CD8-positive, alpha-beta memory T cell (primary cell): ENCODE measurements around the gene MYH13. TPM values are rescaled to one million over a fixed set of nuclear protein-coding genes. Genes with fewer than 3 reads are reported as not detected.

Experiments used
- CTCF ChIA-PET: fragments of 350-600 bp; sonication (Branson Sonifier 250); formaldehyde crosslinking; loops from one replicate; lab custom pipeline; 2021; ENCODE audit warnings: antibody characterized with exemption; lab: Charles Lee
- POLR2A ChIA-PET: fragments of 350-600 bp; sonication (Branson Sonifier 250); formaldehyde crosslinking; loops from one replicate; lab custom pipeline; 2021; ENCODE audit warnings: antibody characterized with exemption; lab: Charles Lee
- DNase-seq, 5 donors: peaks; one replicate each; pipeline versions ENCODE4 v3.0.0 to v3.0.0-alpha.2; 2020 to 2022; ENCODE audit warnings: mixed read lengths in 1 of 5
- H3K27ac ChIP-seq: one replicate; pipeline ENCODE4 v1.7.0; 2013; ENCODE audit warnings: low read depth, mild to moderate bottlenecking, low read length, moderate library complexity
- H3K27me3 ChIP-seq: 2 replicates; pipeline ENCODE4 v1.7.0; 2013; ENCODE audit warnings: low read length, mild to moderate bottlenecking; ENCODE audit not compliant: insufficient read depth, poor library complexity, severe bottlenecking
- H3K36me3 ChIP-seq: 2 replicates; pipeline ENCODE4 v1.7.0; 2013; ENCODE audit warnings: mild to moderate bottlenecking, low read length, moderate library complexity; ENCODE audit not compliant: insufficient read depth
- H3K4me1 ChIP-seq: 2 replicates; pipeline ENCODE4 v1.7.0; 2013; ENCODE audit warnings: mild to moderate bottlenecking, low read length, moderate library complexity; ENCODE audit not compliant: insufficient read depth
- H3K4me3 ChIP-seq: 2 replicates; pipeline ENCODE4 v1.7.0; 2013; ENCODE audit warnings: mild to moderate bottlenecking, low read length
- H3K9me3 ChIP-seq: 2 replicates; pipeline ENCODE4 v1.7.0; 2013; ENCODE audit warnings: mild to moderate bottlenecking, low read length
- H3K27ac Mint-ChIP-seq, 8 donors: one replicate each; pipeline ENCODE4 v1.8.0; 2020 to 2021; ENCODE audit warnings: mixed read lengths in 8 of 8, mild to moderate bottlenecking in 6 of 8, inconsistent platforms in 3 of 8, moderate library complexity in 3 of 8
- H3K27me3 Mint-ChIP-seq, 2 donors: one replicate each; pipeline ENCODE4 v1.8.0; 2020 to 2021; ENCODE audit warnings: mixed read lengths in 2 of 2, mild to moderate bottlenecking in 1 of 2, moderate library complexity in 1 of 2
- H3K36me3 Mint-ChIP-seq, 3 donors: one replicate each; pipeline ENCODE4 v1.8.0; 2020 to 2021; ENCODE audit warnings: mixed read lengths in 3 of 3, inconsistent platforms in 1 of 3, mild to moderate bottlenecking in 1 of 3
- H3K4me1 Mint-ChIP-seq, 3 donors: one replicate each; pipeline ENCODE4 v1.8.0; 2020 to 2021; ENCODE audit warnings: mixed read lengths in 3 of 3, inconsistent platforms in 1 of 3, mild to moderate bottlenecking in 1 of 3
- H3K4me3 Mint-ChIP-seq, 7 donors: one replicate each; pipeline ENCODE4 v1.8.0; 2020 to 2021; ENCODE audit warnings: mixed read lengths in 7 of 7, mild to moderate bottlenecking in 6 of 7, moderate library complexity in 4 of 7, inconsistent platforms in 2 of 7
- H3K9me3 Mint-ChIP-seq, 5 donors: one replicate each; pipeline ENCODE4 v1.8.0; 2020 to 2022; ENCODE audit warnings: mixed read lengths in 5 of 5, mild to moderate bottlenecking in 3 of 5, moderate library complexity in 2 of 5, inconsistent platforms in 1 of 5
- polyA plus RNA-seq: library from polyadenylated mRNA; unstranded; fragments of 300-500 nt; fragmentation: Illumina TruSeq; gene quantifications from one replicate; pipeline ENCODE4 v1.2.3, GENCODE V29; 2021
- total RNA-seq, 2 experiments: library from RNA; stranded (reverse); gene quantifications; one replicate each; pipeline ENCODE4 v1.2.3, GENCODE V29; 2021

The MYH13 gene
- total and polyA plus RNA-seq, 3 experiments from 2014 or later: not detected

DNA sequence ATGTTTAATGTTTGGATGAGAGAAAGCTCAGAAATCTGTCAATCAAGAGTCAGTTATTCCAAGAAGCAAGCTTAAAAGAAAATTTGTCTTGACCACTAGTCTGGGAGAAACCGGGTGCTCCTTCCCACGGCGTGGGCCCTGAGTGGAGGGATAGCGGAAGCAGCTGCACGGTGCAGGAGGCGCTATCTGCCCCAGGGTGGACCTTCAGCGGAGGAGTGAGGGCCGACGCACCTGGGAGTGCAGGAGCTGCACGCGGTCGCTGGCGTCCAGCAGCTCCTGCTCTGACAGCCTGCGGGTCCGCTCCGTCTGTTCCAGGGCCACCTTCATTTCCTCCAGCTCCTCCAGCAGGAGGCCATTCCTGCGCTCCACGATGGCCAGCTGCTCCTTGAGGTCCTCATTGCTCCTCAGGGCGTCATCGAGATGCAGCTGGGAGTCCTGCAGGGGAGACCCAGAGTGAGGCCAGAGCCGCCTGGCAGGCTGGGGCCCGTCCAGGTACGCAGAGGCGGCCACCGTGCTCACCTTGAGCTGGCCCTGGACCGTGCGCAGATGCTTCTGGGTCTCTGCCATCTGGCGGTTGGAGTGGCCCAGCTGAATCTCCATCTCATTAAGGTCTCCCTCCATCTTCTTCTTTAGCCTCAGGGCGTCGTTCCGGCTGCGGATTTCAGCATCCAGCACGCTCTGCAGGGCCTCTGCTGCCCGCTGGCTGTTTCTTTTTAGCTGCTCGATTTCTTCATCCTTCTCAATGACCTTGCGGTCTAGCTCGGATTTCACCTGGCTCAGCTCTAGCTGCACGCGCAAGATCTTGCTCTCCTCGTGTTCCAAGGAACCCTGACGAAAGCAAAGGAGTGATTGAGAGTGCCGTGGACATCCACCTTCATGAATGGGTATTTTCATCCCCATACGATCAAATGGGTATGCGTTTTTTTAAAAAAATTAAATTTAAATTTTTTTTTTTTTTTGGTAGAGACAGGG is 63.5 kb downstream of the MYH13 start:
- Mint-ChIP-seq H3K9me3 (no peaks in the 10 kb centered on the region), H3K4me3 (no peak overlapping the region), H3K27me3 (peaks cover 0 to 10% of the 10 kb centered on the region in 2 donors), H3K4me1 (no peaks in the 10 kb centered on the region), H3K36me3 (no peaks in the 10 kb centered on the region), H3K27ac (no peak overlapping the region)
- Histone ChIP-seq H3K9me3 (no peaks in the 10 kb centered on the region), H3K27me3 (no peaks in the 10 kb centered on the region), H3K4me1 (no peaks in the 10 kb centered on the region), H3K4me3 (no peak overlapping the region), H3K27ac (no peak overlapping the region), H3K36me3 (no peaks in the 10 kb centered on the region)
- POLR2A ChIA-PET: no interaction called here
- CTCF ChIA-PET: interaction anchor here (0.7 to 1.3 kb wide), 2 partner anchors 8 to 18 kb away, joined by 3 to 5 read pairs; no protein-coding TSS in a partner anchor
- DNase-seq: no peak

GRCh38 chr17:10306585-10306984 is 66.2 kb downstream of the MYH13 start:
- H3K27me3 Mint-ChIP-seq: peaks cover 0 to 8% of the 10 kb centered on the region in 2 donors
- ChIA-PET POLR2A (no interaction called here), CTCF (no interaction called here)
- H3K4me1 Mint-ChIP-seq: no peaks in the 10 kb centered on the region
- no peaks in the 10 kb centered on the region for H3K27me3 ChIP-seq
- no peaks in the 10 kb centered on the region for H3K36me3 Mint-ChIP-seq
- peaks cover 0 to 2% (median 0%) of the 10 kb centered on the region in 5 donors for H3K9me3 Mint-ChIP-seq
- H3K27ac Mint-ChIP-seq: peak overlapping the region in 1 of 8 donors; percentile 58
- H3K36me3 ChIP-seq: no peaks in the 10 kb centered on the region
- peak overlapping the region in 1 of 7 donors; percentile 13 for H3K4me3 Mint-ChIP-seq
- no peak for DNase-seq
- H3K4me3 ChIP-seq: no peak overlapping the region
- H3K9me3 ChIP-seq: no peaks in the 10 kb centered on the region
- H3K27ac ChIP-seq: no peak overlapping the region
- H3K4me1 ChIP-seq: no peaks in the 10 kb centered on the region

DNA sequence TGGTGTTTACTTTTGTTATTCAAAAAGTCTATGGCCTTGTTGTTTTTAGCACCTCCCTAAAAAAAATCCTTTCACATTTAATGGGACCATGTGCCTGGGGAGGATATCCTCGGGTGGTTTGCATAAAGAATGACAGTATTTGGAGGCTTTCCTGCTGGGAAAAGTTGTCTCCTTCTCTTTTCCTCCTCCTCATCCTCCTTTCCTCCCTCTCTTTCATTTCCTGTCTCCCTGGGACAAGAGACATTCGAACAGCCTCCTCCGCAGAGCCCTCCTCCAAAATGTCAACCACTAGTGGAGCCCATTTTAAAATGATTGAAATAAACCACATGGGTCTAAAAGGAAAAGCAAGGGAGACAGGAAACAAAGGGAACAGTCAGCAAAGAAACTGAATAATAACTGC is 67.4 kb downstream of the MYH13 start:
- Histone ChIP-seq H3K4me1 (no peaks in the 10 kb centered on the region), H3K27me3 (no peaks in the 10 kb centered on the region), H3K4me3 (no peak overlapping the region), H3K36me3 (no peaks in the 10 kb centered on the region), H3K9me3 (no peaks in the 10 kb centered on the region), H3K27ac (no peak overlapping the region)
- no peak overlapping the region for H3K27ac Mint-ChIP-seq
- H3K27me3 Mint-ChIP-seq: peaks cover 3 to 5% of the 10 kb centered on the region in 2 donors
- ChIA-PET CTCF (no interaction called here), POLR2A (no interaction called here)
- no peaks in the 10 kb centered on the region for H3K36me3 Mint-ChIP-seq
- no peak overlapping the region for H3K4me3 Mint-ChIP-seq
- H3K9me3 Mint-ChIP-seq: peaks cover 0 to 2% (median 0%) of the 10 kb centered on the region in 5 donors
- DNase-seq: no peak
- no peaks in the 10 kb centered on the region for H3K4me1 Mint-ChIP-seq

GRCh38 chr17:10304758-10305300 is 68.0 kb downstream of the MYH13 start:
- Histone ChIP-seq H3K4me1 (no peaks in the 10 kb centered on the region), H3K27me3 (no peaks in the 10 kb centered on the region), H3K36me3 (no peaks in the 10 kb centered on the region), H3K27ac (no peak overlapping the region), H3K4me3 (no peak overlapping the region), H3K9me3 (no peaks in the 10 kb centered on the region)
- H3K4me1 Mint-ChIP-seq: no peaks in the 10 kb centered on the region
- no peak overlapping the region for H3K27ac Mint-ChIP-seq
- peaks cover 3 to 5% of the 10 kb centered on the region in 2 donors for H3K27me3 Mint-ChIP-seq
- DNase-seq: no peak
- peaks cover 0 to 2% (median 0%) of the 10 kb centered on the region in 5 donors for H3K9me3 Mint-ChIP-seq
- no peaks in the 10 kb centered on the region for H3K36me3 Mint-ChIP-seq
- ChIA-PET CTCF (no interaction called here), POLR2A (no interaction called here)
- H3K4me3 Mint-ChIP-seq: no peak overlapping the region

DNA sequence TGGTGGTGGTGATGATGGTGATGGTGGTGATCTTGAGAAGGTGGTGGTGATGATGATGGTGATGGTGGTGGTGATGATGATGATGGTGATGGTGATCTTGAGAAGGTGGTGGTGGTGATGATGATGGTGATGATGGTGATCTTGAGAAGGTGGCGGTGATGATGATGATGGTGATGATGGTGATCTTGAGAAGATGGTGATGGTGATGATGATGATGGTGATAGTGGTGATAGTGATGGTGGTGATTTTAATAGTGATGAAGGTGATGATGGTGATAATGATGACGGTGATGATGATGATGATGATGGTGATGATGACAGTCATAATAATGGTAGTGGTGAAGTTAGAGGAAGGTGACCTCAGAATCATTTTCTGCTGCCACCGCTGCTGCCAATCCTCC is 75.1 kb downstream of the MYH13 start:
- Mint-ChIP-seq H3K27ac (no peak overlapping the region), H3K36me3 (no peaks in the 10 kb centered on the region), H3K27me3 (peaks cover 2 to 18% of the 10 kb centered on the region in 2 donors), H3K4me3 (no peak overlapping the region), H3K4me1 (peaks cover 0 to 3% (median 0%) of the 10 kb centered on the region in 3 donors), H3K9me3 (no peaks in the 10 kb centered on the region)
- no peak overlapping the region for H3K4me3 ChIP-seq
- ChIA-PET CTCF (no interaction called here), POLR2A (no interaction called here)
- DNase-seq: no peak
- no peaks in the 10 kb centered on the region for H3K27me3 ChIP-seq
- no peaks in the 10 kb centered on the region for H3K36me3 ChIP-seq
- H3K9me3 ChIP-seq: no peaks in the 10 kb centered on the region
- no peaks in the 10 kb centered on the region for H3K4me1 ChIP-seq
- no peak overlapping the region for H3K27ac ChIP-seq

- H3K4me3 Mint-ChIP-seq: no peak overlapping the region
- Histone ChIP-seq H3K36me3 (no peaks in the 10 kb centered on the region), H3K4me3 (no peak overlapping the region), H3K4me1 (no peaks in the 10 kb centered on the region), H3K9me3 (no peaks in the 10 kb centered on the region), H3K27ac (no peak overlapping the region), H3K27me3 (no peaks in the 10 kb centered on the region)
- H3K9me3 Mint-ChIP-seq: no peaks in the 10 kb centered on the region
- no peaks in the 10 kb centered on the region for H3K36me3 Mint-ChIP-seq
- DNase-seq: no peak
- CTCF ChIA-PET: interaction anchor here (0.7 to 1.6 kb wide), 3 partner anchors 14 to 21 kb away, joined by 3 to 5 read pairs (median 5); no protein-coding TSS in a partner anchor
- H3K27ac Mint-ChIP-seq: no peak overlapping the region
- peaks cover 0 to 9% (median 0%) of the 10 kb centered on the region in 3 donors for H3K4me1 Mint-ChIP-seq
- H3K27me3 Mint-ChIP-seq: peaks cover 9 to 34% of the 10 kb centered on the region in 2 donors
- POLR2A ChIA-PET: no interaction called here
These were observed 77.0 kb downstream of the MYH13 start for GRCh38 chr17:10295728-10296343.

GRCh38 chr17:10294180-10294579 is 78.6 kb downstream of the MYH13 start:
- Mint-ChIP-seq H3K36me3 (no peaks in the 10 kb centered on the region), H3K4me3 (no peak overlapping the region), H3K9me3 (no peaks in the 10 kb centered on the region), H3K4me1 (peaks cover 0 to 9% (median 0%) of the 10 kb centered on the region in 3 donors), H3K27me3 (peaks cover 17 to 42% of the 10 kb centered on the region in 2 donors), H3K27ac (no peak overlapping the region)
- H3K4me3 ChIP-seq: no peak overlapping the region
- no peak for DNase-seq
- no peaks in the 10 kb centered on the region for H3K4me1 ChIP-seq
- ChIA-PET CTCF (no interaction called here), POLR2A (no interaction called here)
- no peaks in the 10 kb centered on the region for H3K36me3 ChIP-seq
- H3K9me3 ChIP-seq: no peaks in the 10 kb centered on the region
- no peak overlapping the region for H3K27ac ChIP-seq
- no peaks in the 10 kb centered on the region for H3K27me3 ChIP-seq
